OCI-LY7 (cell line): ENCODE results near the gene SPRED2. TPM values are rescaled to one million over a fixed set of nuclear protein-coding genes. Genes with fewer than 3 reads are reported as not detected.
A peak's percentile ranks its signal among the peaks of the same experiment; 100 is the strongest.

ENCODE experiments used
- BruUV-seq: library from RNA; stranded (reverse); fragments of 400-500 nt; replicated peaks from 2 replicates; lab custom pipeline; 2021; lab: Mats Ljungman, UMichigan
- CTCF ChIA-PET: fragments of 300-600 bp; sonication (Branson Sonifier 250); formaldehyde crosslinking; loops from one replicate; lab custom pipeline; 2022; ENCODE audit warnings: antibody characterized with exemption; ENCODE audit not compliant: unreplicated experiment; lab: Charles Lee
- POLR2A ChIA-PET: fragments of 300-600 bp; sonication (Branson Sonifier 250); formaldehyde crosslinking; loops from one replicate; lab custom pipeline; 2022; ENCODE audit warnings: antibody characterized with exemption; lab: Charles Lee
- DNase-seq: peaks from one replicate; pipeline ENCODE4 v3.0.0-alpha.2; 2015; ENCODE audit warnings: low spot score
- H2AFZ ChIP-seq: fragments of 200-600 bp; sonication (generic), shearing (Covaris generic); 2 replicates; pipeline ENCODE4 v1.6.1; 2014; ENCODE audit warnings: mild to moderate bottlenecking, antibody characterized with exemption, low read length, moderate library complexity
- H3K27ac ChIP-seq: fragments of 200-600 bp; sonication (generic); 2 replicates; pipeline ENCODE4 v1.5.1; 2014; ENCODE audit warnings: mixed run types, low read depth, mild to moderate bottlenecking, moderate library complexity, low read length, inconsistent platforms; ENCODE audit not compliant: poor library complexity, severe bottlenecking
- H3K36me3 ChIP-seq: fragments of 200-600 bp; sonication (generic); 2 replicates; pipeline ENCODE4 v1.6.1; 2014; ENCODE audit warnings: mild to moderate bottlenecking, antibody characterized with exemption, low read length, moderate library complexity, mixed read lengths; ENCODE audit not compliant: insufficient read depth
- H3K4me1 ChIP-seq: fragments of 200-600 bp; sonication (generic); 2 replicates; pipeline ENCODE4 v1.5.1; 2014; ENCODE audit warnings: mild to moderate bottlenecking, low read length; ENCODE audit not compliant: insufficient read depth, poor library complexity, severe bottlenecking
- H3K4me2 ChIP-seq: fragments of 200-600 bp; sonication (generic); 2 replicates; pipeline ENCODE4 v1.6.1; 2014; ENCODE audit warnings: mild to moderate bottlenecking, low read length
- H3K4me3 ChIP-seq: fragments of 200-600 bp; sonication (generic); 2 replicates; pipeline ENCODE4 v1.5.1; 2014; ENCODE audit warnings: mild to moderate bottlenecking, low read depth, low read length; ENCODE audit not compliant: poor library complexity, severe bottlenecking
- H3K79me2 ChIP-seq: fragments of 200-600 bp; sonication (generic); 2 replicates; pipeline ENCODE4 v1.6.1; 2016; ENCODE audit warnings: low read depth, mild to moderate bottlenecking, low read length, moderate library complexity, mixed read lengths; ENCODE audit not compliant: insufficient read depth
- H3K9me2 ChIP-seq: fragments of 200-600 bp; sonication (generic); 2 replicates; pipeline ENCODE4 v1.6.1; 2016; ENCODE audit warnings: mild to moderate bottlenecking, low read length, mixed read lengths; ENCODE audit not compliant: insufficient read depth
- H3K9me3 ChIP-seq: fragments of 200-600 bp; sonication (generic); 2 replicates; pipeline ENCODE4 v1.6.1; 2014; ENCODE audit warnings: mild to moderate bottlenecking, mixed run types, low read length, mixed read lengths
- H4K20me1 ChIP-seq: fragments of 200-600 bp; sonication (generic); 2 replicates; pipeline ENCODE4 v1.6.1; 2014; ENCODE audit warnings: mild to moderate bottlenecking, antibody characterized with exemption, low read length, moderate library complexity, mixed read lengths; ENCODE audit not compliant: insufficient read depth
- EZH2phosphoT487 ChIP-seq: fragments of 200-600 bp; sonication (generic); IDR thresholded peaks from 2 replicates; pipeline ENCODE4 v1.6.1; 2018; ENCODE audit warnings: low read depth, borderline replicate concordance, mild to moderate bottlenecking, mixed run types, antibody characterized with exemption, low read length, moderate library complexity, mixed read lengths
- intact Hi-C: fragments of 100-400 bp; cut with micrococcal nuclease; formaldehyde crosslinking; loops from one replicate; pipeline ENCODE4 v1.10.0; 2022; ENCODE audit not compliant: unreplicated experiment
- total RNA-seq, 2 experiments: library from RNA; depleted of rRNA in 1 of 2; stranded (reverse); fragments of >200 nt in 1 of 2; shearing (Covaris generic) in 1 of 2; gene quantifications; 2 replicates each; pipeline ENCODE4 v1.2.3, GENCODE V29; 2014 to 2022
- TF ChIP-seq, protein P1 (sequence below): fragments of 200-600 bp; sonication (generic); conservative IDR thresholded peaks from 2 replicates; pipeline ENCODE4 v1.5.1; 2014; ENCODE audit warnings: mild to moderate bottlenecking, antibody characterized with exemption, low read length, moderate library complexity, mixed read lengths

The SPRED2 gene
- total RNA-seq, 2 experiments from 2014 or later: 8.0 to 49.1 TPM

- H4K20me1 ChIP-seq: no peaks in the 10 kb centered on the region
- peak overlapping the region; percentile 89 for H3K27ac ChIP-seq
- H2AFZ ChIP-seq: peak overlapping the region; percentile 62; the same call in 1 of the 2 replicates
- no TSS peak for BruUV-seq
- peaks cover 90% of the 10 kb centered on the region for H3K4me1 ChIP-seq
- H3K36me3 ChIP-seq: peaks cover 15% of the 10 kb centered on the region
- peak; percentile 57 for DNase-seq
- ChIA-PET POLR2A (interaction anchor here (0.6 to 5.1 kb wide), 9 partner anchors 9 to 156 kb away, joined by 3 to 64 read pairs (median 4); partner anchors contain the start of gene ACTR2), CTCF (interaction anchor here (0.9 to 2.4 kb wide), 5 partner anchors 11 to 37 kb away, joined by 3 to 12 read pairs (median 7); no protein-coding TSS in a partner anchor)
- no peaks in the 10 kb centered on the region for H3K9me3 ChIP-seq
- peak overlapping the region; percentile 51 for H3K4me3 ChIP-seq
- intact Hi-C loops: loop anchor here (2.0 to 5.0 kb wide), 3 partner anchors 47 to 168 kb away; no protein-coding TSS in a partner anchor
- peaks cover 56% of the 10 kb centered on the region; the same call in 1 of the 2 replicates for H3K79me2 ChIP-seq
- peak overlapping the region; percentile 62 for H3K4me2 ChIP-seq
- H3K9me2 ChIP-seq: no peaks in the 10 kb centered on the region
- TF ChIP-seq, protein P1, sequence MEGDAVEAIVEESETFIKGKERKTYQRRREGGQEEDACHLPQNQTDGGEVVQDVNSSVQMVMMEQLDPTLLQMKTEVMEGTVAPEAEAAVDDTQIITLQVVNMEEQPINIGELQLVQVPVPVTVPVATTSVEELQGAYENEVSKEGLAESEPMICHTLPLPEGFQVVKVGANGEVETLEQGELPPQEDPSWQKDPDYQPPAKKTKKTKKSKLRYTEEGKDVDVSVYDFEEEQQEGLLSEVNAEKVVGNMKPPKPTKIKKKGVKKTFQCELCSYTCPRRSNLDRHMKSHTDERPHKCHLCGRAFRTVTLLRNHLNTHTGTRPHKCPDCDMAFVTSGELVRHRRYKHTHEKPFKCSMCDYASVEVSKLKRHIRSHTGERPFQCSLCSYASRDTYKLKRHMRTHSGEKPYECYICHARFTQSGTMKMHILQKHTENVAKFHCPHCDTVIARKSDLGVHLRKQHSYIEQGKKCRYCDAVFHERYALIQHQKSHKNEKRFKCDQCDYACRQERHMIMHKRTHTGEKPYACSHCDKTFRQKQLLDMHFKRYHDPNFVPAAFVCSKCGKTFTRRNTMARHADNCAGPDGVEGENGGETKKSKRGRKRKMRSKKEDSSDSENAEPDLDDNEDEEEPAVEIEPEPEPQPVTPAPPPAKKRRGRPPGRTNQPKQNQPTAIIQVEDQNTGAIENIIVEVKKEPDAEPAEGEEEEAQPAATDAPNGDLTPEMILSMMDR: no peak
- TF ChIP-seq EZH2phosphoT487: no peak
These were observed 48.6 kb downstream of the SPRED2 start for GRCh38 chr2:65383541-65384488.

DNA sequence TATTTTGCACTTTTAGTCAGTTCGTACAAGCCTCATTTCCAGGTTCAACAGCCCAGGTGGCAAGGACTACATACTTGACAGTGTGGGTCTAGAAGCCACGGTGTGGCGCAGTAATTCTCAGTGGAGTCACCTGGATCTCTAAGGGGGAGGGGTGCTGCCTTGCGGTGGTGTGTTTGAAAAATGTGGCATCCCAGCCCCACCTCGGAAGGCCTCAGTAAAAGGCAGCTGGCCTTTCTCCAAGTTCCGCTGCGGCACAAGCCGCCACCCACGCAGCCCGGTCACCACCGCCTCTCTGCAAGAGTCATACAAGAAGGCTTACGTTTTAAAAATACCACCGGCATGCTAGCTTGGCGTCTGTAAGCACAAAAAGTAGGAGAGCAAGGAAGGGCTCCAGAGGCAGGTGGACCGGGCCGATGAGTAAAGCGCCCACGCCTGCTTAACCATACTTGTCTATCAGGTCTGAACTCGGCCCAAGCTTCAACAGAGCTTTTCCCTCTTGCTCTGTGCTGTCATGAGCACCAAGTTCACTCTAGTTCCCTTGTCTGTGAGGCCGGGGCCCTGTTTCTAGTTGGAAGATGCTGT lies 49.5 kb downstream of the SPRED2 start:
- intact Hi-C loops: loop anchor here (1.0 to 5.0 kb wide), 4 partner anchors 7 to 169 kb away; no protein-coding TSS in a partner anchor
- H3K4me3 ChIP-seq: peak overlapping the region; percentile 51
- CTCF ChIA-PET: interaction anchor here (0.9 to 2.4 kb wide), 5 partner anchors 10 to 38 kb away, joined by 3 to 12 read pairs (median 7); no protein-coding TSS in a partner anchor

More for the DNA sequence above, 49.5 kb downstream of the SPRED2 start:
- H3K9me2 ChIP-seq: no peaks in the 10 kb centered on the region
- H3K79me2 ChIP-seq: peaks cover 46% of the 10 kb centered on the region; the same call in 1 of the 2 replicates
- H4K20me1 ChIP-seq: no peaks in the 10 kb centered on the region
- H3K36me3 ChIP-seq: peaks cover 15% of the 10 kb centered on the region
- H3K27ac ChIP-seq: peak overlapping the region; percentile 89
- H3K9me3 ChIP-seq: no peaks in the 10 kb centered on the region
- TF ChIP-seq EZH2phosphoT487: no peak
- TF ChIP-seq, protein P1: peak; percentile 82
- BruUV-seq: no TSS peak
- POLR2A ChIA-PET: interaction anchor here (0.6 to 5.1 kb wide), 9 partner anchors 9 to 156 kb away, joined by 3 to 64 read pairs (median 4); partner anchors contain the start of gene ACTR2
- peak overlapping the region; percentile 62 for H3K4me2 ChIP-seq
- H3K4me1 ChIP-seq: peaks cover 87% of the 10 kb centered on the region
- peak overlapping the region; percentile 62; the same call in 1 of the 2 replicates for H2AFZ ChIP-seq
- peak; percentile 85 for DNase-seq
